HT-29 (cell line): ENCODE data around the gene LEP. TPM values are rescaled to one million over a fixed set of nuclear protein-coding genes. Genes with fewer than 3 reads are reported as not detected.
"Not testable (repeated sequence)": the region's sequence is repeated elsewhere in the genome, so short reads cannot be mapped to it uniquely, and the experiment has no call there.

Source experiments
- DNase-seq: peaks from one replicate; pipeline ENCODE4 v3.0.0-alpha.2; 2015; ENCODE audit warnings: low spot score
- total RNA-seq: library from RNA; depleted of rRNA; stranded (reverse); fragments of >200 nt; shearing (Covaris generic); gene quantifications from 2 replicates; pipeline ENCODE4 v1.2.3, GENCODE V29; 2014

Gene LEP
- total RNA-seq, 1 experiment from 2014 or later = not detected

DNA sequence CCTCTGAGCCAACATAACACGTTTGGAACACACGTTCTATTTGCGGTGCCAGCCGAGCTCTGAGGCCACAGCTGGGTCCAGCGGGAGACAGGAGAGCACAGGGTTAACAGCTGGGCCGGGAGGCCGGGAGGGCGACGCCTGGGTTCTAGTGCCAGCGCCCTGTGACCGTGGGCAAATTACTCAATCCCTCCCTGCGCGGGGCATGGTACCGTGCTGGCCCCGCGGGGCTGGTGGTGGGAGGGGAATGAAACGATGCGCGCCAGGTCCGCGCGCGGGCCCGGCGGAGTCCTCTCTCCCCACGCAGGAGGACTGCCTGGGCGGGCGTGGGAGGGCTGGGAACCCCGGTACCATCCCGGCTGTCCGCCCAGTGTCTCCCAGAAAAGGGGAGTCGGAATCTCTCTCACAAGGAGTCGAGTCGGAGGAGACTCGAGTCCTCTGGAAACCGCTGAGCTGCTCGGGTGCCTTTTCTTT, 30.4 kb downstream of the LEP start:
- no peak for DNase-seq

DNA sequence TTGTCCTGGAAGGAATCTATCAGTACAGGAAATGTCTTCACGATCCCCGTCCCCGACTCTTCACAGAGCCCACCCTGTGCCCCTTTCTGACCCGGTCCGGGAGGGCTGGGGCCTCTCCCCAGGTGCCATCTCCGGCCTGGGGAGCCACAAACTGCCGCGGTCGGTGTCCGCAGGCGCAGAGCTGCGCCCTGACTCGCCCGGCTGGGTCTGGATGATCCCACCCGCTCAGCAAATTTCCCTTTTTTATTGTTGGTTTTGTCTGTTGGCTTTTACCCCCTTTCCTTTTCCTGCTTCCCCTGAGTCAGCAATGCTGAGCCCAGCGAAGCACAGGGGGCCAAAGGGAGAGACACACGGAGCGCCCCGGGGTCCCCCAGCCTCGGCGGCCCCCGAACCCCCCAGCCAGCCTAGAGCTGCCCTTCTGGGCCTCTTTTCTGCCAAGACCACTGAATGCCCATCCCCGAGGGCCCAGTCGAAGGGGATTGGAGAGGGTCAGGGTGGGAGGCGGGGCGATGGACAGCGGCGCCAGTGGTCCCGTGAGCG, 30.9 kb downstream of the LEP start:
- DNase-seq = no peak

DNA sequence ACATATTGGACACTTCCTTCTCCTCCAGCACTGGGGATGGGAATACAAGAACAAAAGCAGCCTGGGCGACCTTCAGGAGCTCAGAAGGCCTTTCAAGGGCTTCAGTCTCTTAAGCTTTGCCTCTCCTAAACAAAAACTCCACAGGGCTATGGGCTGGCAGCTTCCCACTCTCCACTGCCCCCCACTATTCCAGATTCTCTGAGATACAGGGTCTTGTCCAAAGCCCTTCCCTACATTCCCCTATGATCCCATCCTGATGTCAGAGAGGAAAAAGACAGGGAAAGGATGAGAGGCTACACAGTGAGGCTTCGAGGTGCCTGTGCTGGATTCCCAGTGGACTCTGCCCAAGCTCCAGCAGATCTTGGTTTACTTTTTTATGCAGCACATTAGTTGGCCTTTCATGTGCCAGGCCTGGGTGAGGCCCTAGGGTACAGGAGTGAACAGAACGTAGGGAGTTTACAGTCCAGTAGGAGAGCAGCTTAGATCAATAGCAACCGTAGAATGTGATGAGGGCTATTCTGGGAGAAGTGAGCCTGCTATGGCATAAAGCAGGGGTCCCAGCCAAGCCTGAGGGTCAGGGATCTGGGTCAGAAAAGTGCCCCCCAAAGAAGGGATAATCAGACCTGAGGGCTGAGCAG, 33.3 kb downstream of the LEP start:
- DNase-seq = no peak

DNA sequence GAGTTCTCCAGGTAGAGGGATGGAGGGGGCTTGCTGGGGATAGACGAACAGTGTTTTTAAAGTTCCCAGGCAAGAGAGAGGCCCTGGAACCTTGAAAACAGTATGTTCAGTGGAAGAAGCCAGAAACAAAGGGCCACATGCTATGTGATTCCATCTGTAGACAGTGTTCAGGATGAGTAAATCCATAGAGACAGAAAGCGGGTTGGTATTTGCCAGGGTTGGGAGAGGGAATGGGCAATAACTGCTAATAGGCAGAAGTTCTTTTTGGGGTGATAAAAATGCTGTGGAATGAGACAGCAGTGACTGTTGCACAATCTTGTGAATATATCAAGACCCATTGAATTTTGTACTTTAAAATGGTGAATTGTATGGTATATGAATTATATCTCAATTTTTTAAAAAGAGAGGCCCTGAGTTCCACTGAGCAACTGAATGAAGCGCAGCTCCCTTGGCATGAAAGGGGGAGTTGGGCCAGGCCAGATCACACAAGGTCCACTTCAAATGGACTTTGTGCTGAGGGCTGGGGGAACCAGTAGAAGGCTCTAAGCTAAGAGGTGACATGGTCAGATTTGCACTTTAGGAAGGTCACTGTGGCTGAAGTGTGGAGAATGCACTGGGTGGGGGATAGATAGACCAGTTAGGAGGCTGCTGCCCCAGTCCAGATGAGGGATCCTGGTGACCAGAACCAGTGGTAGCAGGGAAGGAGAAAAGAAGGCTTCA, 34.0 kb downstream of the LEP start:
- DNase-seq = no peak

DNA sequence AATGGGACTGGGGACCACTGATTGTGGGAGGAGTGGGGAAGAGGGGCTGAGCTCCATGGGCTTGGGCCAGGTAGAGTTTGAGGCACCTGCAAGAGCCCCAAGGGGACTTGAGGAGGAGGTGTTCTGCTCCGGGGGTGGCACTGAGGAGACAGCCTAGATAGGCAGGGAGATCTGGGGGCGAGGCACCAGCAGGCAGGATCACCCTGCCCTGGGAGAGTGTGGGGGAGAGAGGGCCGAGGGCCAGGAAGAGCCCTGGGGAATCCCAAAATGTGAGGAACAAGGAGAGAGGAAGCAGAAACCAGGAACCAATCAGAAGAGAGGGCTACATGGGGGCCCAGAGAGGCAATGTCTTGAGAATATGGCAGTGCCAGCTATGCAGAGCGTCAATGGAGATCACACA, 34.6 kb downstream of the LEP start:
- DNase-seq = no peak

DNA sequence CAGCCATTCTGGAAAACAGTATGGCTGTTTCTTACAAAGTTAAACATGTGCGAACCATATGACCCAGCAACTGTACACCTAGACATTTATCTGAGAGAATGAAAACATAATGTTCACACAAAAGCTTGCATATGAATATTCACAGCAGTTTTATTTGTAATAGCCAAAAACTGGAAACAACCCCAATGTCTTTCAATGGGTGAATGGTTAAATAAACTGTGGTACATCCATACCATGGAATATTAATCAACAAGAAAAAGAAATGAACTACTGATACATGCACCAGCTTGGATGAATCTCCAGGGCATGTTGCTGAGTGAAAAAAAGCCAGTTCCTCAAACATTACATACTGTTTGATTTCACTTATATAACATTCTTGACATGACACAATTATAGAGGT, 37.3 kb downstream of the LEP start:
- no peak for DNase-seq

DNA sequence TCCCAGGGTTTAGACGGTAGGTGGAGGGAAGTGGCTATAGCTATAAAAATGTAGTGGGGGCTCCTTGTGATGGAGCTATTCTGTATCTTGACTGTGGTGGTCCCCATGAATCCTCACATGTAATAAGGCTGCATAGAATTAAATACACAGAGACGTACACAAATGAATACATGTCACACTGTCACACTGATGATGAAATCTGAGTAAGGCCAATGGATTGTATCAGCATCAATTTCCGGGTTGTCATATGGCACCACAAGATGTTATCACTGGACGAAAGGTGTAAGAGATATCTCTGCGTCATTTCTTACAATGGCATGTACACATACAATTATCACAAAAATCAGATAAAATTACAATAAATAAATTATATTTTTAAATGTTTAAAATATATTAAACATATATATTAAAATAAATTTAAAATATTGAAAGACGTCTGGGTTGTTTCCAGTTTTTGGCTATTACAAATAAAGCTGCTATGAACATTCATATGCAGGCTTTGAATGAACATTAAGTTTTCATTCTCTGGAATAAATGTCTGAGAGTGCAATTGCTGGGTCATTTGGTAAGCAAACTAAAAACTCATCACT, 38.1 kb downstream of the LEP start:
- no peak for DNase-seq

DNA sequence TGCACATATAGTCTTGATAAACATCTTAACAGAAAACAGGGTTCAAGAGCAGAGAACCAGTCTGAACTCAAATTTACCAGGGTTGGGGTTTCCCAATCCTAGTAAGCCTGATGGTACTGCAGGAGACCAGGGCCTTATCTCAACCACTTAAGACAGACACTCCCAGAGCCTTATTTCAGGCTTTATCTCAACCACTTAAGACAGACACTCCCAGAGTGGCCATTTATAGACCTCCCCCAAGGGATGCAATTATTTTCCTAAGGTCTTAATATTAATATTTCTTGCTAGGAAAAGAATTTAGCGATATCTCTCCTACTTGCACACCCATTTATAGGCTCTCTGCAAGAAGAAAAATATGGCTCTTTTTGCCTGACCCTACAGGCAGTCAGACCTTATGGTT, 39.4 kb downstream of the LEP start:
- DNase-seq = not testable (repeated sequence)

DNA sequence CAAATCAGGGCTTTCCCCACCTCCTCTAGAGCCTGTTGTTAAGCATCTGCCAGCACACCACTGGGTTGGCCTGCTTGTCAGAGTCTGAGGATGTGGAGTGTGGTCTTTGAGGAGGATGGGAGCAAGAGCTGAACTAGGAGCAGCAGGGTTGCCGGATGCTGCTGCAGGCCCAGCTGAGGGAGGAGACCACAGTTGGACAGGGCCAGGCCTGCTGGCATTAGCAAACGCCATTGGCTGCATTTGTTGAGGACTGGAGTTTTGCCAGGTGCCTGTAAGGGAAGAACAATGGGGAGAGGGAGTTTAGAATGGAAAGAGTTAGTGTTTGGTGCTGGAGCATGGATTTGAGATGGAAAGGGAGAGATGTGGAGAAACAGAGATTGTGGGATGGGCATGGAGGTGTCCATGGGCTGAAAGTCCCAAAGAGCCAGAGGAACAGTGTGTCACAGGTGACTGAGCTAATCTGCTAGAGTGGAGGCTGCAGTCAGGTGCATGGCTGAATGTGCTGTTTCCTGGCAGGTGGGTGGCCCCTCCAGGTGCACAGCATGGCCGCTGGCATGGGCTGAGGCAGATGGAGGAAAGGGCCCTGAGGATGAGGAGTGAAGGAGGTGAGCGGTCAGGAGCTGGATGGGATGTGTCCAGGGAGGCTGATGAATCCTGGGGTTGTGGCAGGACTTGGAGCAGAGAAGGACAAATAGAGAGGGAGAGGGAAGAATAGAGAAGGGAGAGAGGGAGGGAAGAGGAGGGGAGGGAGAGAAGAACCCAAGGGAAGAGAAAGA, 40.7 kb downstream of the LEP start:
- no peak for DNase-seq

DNA sequence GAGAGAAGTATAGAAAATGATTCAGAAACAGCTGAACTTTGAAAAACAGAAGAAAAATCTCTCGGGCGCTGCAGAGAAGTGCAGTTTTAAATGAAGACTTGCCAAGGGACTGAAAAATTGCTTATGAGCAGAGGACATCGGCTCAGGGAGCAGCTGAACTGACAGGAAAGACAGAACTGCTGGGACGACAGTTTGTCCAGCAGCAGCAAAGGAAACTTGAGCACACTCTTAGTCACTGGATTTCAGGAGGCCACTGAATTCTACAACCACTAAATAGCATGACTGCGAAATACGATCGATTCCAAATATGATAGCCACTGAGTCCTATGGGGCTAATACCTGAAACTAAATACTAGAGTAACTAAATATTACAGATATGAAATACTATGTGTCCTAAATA, 43.0 kb downstream of the LEP start:
- no peak for DNase-seq

DNA sequence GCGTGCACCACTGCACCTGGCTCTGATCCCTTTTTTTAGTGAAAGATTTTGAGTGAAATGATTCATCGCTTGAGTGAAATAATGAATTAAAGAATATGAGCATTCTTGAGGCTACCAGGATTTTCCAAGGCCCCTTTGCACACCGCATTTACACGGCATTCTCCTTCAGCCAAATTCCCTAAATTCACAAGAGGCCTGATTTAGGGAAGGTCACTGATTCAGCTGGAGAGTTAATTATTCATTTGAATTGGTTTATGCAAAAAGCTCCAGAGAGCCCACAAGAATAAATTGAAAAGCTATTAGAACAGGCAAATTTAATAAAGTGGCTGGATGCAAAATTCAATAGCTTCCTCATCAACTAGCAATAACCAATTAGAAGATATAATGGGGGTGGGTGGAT, 46.5 kb downstream of the LEP start:
- DNase-seq = no peak

DNA sequence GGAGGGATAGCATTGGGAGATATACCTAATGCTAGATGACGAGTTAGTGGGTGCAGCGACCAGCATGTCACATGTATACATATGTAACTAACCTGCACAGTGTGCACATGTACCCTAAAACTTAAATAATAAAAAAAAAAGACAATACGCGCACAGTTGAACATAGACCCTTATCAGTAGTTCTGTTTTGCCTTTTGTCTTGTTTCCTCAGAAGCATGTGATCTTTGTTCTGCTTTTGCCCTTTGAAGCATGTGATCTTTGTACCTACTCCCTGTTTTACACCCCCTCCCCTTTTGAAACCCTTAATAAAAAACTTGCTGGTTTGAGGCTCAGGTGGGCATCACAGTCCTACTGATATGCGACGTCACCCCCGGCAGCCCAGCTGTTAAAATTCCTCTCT, 56.9 kb downstream of the LEP start:
- DNase-seq = not testable (repeated sequence)

DNA sequence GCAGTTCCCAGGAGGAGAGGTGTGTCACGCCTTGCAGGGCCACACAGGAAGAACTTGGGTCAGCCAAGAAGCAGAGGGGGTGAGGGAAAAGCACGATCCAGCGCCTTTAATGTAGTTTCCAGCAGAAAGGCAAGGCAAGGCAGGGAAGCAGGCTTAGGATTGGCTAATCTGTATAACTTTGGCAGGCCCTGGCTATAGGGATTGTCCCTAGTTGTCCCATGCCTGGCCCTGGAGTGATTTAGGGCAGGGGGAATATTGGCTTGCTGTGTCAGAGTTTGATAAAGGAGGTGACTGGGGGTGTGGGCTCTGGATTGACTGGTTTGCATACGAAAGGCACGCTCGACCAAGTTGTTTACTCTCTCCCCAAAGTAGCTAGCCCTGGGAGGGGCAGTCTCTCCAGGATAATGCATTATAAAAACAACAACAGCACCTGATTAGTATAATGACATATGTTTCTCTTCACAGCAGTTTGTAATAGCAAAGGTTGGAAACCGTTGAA, 58.1 kb downstream of the LEP start:
- DNase-seq = no peak

DNA sequence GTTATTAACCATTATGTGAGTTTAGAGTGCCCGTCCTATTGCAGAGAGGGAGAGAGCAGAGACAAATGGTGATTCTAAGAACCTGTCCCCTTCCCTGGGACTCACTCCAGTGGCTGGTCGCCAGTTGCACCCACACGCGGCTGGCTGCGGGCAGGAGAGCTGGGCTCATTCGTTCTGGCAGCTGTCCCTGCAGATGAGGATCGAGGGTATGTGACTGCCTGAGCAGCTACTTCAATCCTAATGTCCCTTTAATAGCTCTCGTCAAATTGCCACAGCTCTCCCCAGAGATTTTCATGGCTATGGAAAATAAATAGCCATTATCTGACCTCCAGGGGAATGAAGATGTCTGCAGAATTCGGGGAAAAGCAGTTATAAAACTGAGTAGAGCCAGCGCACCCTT, 61.1 kb downstream of the LEP start:
- DNase-seq = no peak

DNA sequence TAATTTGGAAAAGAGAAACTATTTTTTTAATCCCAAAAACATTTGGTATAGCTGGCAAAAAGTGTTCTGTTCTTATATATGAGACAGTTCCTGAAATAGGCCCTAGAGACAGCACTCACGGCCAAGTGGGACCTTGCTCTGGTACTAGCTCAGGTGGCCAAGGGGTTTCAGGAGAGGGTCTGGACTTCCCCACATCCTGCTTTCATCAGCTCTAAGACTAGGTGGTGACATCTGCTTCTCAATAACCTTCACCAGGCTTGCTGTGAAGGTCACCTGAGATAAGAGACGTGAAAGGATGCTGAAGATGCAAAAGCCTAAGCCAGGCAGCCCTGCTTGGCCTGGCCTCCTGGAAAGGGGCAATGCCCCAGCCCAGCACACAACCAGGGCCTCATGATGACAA, 62.1 kb downstream of the LEP start:
- no peak for DNase-seq

DNA sequence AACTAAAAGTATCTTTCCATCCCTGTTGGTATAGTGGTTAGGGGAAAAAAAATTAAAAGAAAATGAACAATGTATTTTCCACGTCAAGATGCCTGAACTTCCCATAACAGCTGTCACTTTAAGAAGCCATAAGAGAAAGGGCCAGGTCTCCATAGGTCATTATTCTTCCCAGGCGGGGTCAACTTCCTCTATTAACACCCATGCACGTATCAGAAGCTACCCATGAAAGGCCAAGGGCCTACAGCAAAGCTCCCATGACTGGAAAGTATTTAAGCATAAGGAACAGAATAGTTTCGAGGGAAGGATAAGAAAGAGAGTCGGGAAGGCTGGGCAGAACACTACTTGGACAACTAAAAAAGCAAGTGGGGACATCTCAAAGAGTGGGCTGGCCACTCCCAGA, 62.6 kb downstream of the LEP start:
- DNase-seq = no peak

DNA sequence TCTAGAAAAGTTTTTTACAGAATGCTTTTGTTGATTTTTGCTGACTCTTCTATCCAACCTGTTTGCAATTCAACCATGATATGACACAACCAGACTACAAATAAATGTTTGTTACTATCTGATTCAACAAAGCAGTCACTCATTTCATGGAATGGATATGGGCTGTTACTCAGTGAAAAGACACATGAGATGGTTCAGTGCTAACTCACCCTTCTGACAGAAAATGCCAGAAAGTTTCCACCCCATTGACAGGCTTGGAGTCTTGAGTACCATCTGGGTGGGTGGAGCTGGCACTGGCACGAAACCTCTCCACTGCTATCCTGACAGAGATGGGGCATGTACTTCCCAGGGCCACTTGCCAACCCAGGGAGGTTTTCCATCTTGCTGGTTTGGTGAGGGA, 63.1 kb downstream of the LEP start:
- DNase-seq = no peak

DNA sequence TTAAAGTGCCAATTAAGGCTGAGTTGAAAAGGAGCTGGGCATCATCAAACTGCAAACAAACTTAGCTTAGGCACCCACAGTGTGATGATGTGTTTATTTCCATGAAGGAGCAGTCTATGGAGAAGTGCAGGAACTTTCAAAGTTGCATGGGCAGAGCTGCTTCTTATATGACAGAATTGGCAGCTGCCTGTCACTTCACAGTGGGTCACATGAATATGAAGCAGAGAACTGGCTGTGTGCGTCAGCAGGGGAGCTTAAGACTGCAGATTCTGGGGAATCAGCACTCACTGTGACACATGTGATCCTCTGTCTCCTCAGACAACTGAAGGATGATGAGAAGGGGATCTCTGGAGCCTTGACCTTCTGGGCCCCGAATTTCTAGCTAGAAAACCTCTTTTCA, 66.0 kb downstream of the LEP start:
- no peak for DNase-seq
